IMR-90 (cell line): ENCODE results near the gene ARPC1A. TPM values are rescaled to one million over a fixed set of nuclear protein-coding genes. Genes with fewer than 3 reads are reported as not detected.

Experiments used
- ATAC-seq: fragments of 200-7000 bp; cut with Tn5 transposase; 2 replicates; pipeline ENCODE4 v1.9.1; 2020; ENCODE audit warnings: low read depth, mild to moderate bottlenecking, moderate library complexity
- BruUV-seq: library from RNA; stranded (reverse); fragments of 400-500 nt; replicated peaks from 2 replicates; lab custom pipeline; 2021; lab: Mats Ljungman, UMichigan
- CTCF ChIA-PET: fragments of 300-600 bp; formaldehyde crosslinking; extraction: SDS; loops from one replicate; lab custom pipeline; 2021; ENCODE audit warnings: antibody characterized with exemption; lab: Yijun Ruan, JAX
- POLR2A ChIA-PET: fragments of 300-600 bp; sonication (Branson Sonifier 250); formaldehyde crosslinking; loops from one replicate; lab custom pipeline; 2022; ENCODE audit warnings: antibody characterized with exemption; ENCODE audit not compliant: unreplicated experiment; lab: Charles Lee
- DNase-seq: peaks from one replicate; pipeline ENCODE4 v3.0.0; 2013
- H2AFZ ChIP-seq: replicated peaks from 2 replicates; pipeline ENCODE3; 2013; ENCODE audit warnings: low read length, mild to moderate bottlenecking; ENCODE audit not compliant: poor library complexity
- H2AK5ac ChIP-seq: 2 replicates; pipeline ENCODE4 v1.6.1; 2013; ENCODE audit warnings: low read depth, low read length, inconsistent platforms
- H2AK9ac ChIP-seq: replicated peaks from 2 replicates; pipeline ENCODE3; 2013; ENCODE audit warnings: mild to moderate bottlenecking, low read depth, low read length, moderate library complexity; ENCODE audit not compliant: poor library complexity
- H2BK120ac ChIP-seq: 2 replicates; pipeline ENCODE4 v1.6.1; 2013; ENCODE audit warnings: low read depth, low read length, inconsistent platforms
- H2BK15ac ChIP-seq: 3 replicates; pipeline ENCODE4 v1.6.1; 2013; ENCODE audit warnings: low read depth, low read length, inconsistent platforms
- H2BK20ac ChIP-seq: 2 replicates; pipeline ENCODE4 v1.6.1; 2013; ENCODE audit warnings: low read depth, mild to moderate bottlenecking, inconsistent platforms, low read length, moderate library complexity
- H2BK5ac ChIP-seq: 2 replicates; pipeline ENCODE4 v1.6.1; 2013; ENCODE audit warnings: mild to moderate bottlenecking, low read depth, low read length, inconsistent platforms; ENCODE audit not compliant: poor library complexity, severe bottlenecking
- H3K14ac ChIP-seq: replicated peaks from 2 replicates; pipeline ENCODE4 v1.6.1; 2013; ENCODE audit warnings: low read depth, low read length, inconsistent platforms
- H3K18ac ChIP-seq: 2 replicates; pipeline ENCODE4 v1.6.1; 2013; ENCODE audit warnings: low read depth, low read length, control low read depth
- H3K23ac ChIP-seq: 2 replicates; pipeline ENCODE4 v1.6.1; 2013; ENCODE audit warnings: low read depth, low read length, inconsistent platforms
- H3K27ac ChIP-seq: 2 replicates; pipeline ENCODE4 v1.5.1; 2013; ENCODE audit warnings: mild to moderate bottlenecking, control low read depth, low read length; ENCODE audit not compliant: insufficient read depth
- H3K27me3 ChIP-seq: 2 replicates; pipeline ENCODE4 v1.6.1; 2013; ENCODE audit warnings: low read length; ENCODE audit not compliant: control insufficient read depth, insufficient read depth
- H3K36me3 ChIP-seq: 2 replicates; pipeline ENCODE4 v1.6.1; 2013; ENCODE audit warnings: low read length, mixed read lengths; ENCODE audit not compliant: control insufficient read depth, insufficient read depth
- H3K4ac ChIP-seq: 2 replicates; pipeline ENCODE4 v1.6.1; 2013; ENCODE audit warnings: low read depth, low read length, inconsistent platforms
- H3K4me1 ChIP-seq: 2 replicates; pipeline ENCODE4 v1.6.1; 2013; ENCODE audit warnings: low read length, mixed read lengths; ENCODE audit not compliant: control insufficient read depth, insufficient read depth
- H3K4me2 ChIP-seq: 2 replicates; pipeline ENCODE4 v1.6.1; 2013; ENCODE audit warnings: low read depth, mild to moderate bottlenecking, control low read depth, low read length, moderate library complexity
- H3K4me3 ChIP-seq: 2 replicates; pipeline ENCODE4 v1.5.1; 2013; ENCODE audit warnings: low read depth, mild to moderate bottlenecking, control low read depth, low read length, moderate library complexity; ENCODE audit not compliant: insufficient read depth
- H3K56ac ChIP-seq: 2 replicates; pipeline ENCODE4 v1.6.1; 2013; ENCODE audit warnings: low read length, inconsistent platforms; ENCODE audit not compliant: insufficient read depth; ENCODE audit errors: extremely low read depth
- H3K79me1 ChIP-seq, 2 experiments: 2 replicates each; pipeline ENCODE4 v1.6.1; 2013; ENCODE audit warnings: low read length in 2 of 2, inconsistent platforms in 1 of 2, low read depth in 1 of 2
- H3K9ac ChIP-seq: 2 replicates; pipeline ENCODE4 v1.6.1; 2013; ENCODE audit warnings: low read depth, low read length, control low read depth
- H3K9me1 ChIP-seq: 2 replicates; pipeline ENCODE4 v1.6.1; 2013; ENCODE audit warnings: low read length, inconsistent platforms; ENCODE audit not compliant: insufficient read depth
- H3K9me3 ChIP-seq: 2 replicates; pipeline ENCODE4 v1.6.1; 2013; ENCODE audit warnings: low read length; ENCODE audit not compliant: control insufficient read depth, insufficient read depth
- H4K20me1 ChIP-seq: 2 replicates; pipeline ENCODE4 v1.6.1; 2013; ENCODE audit warnings: low read length, inconsistent platforms; ENCODE audit not compliant: insufficient read depth
- H4K5ac ChIP-seq: 2 replicates; pipeline ENCODE4 v1.6.1; 2013; ENCODE audit warnings: mild to moderate bottlenecking, low read depth, low read length, control low read depth
- H4K8ac ChIP-seq, 2 experiments: 2 replicates each; pipeline ENCODE4 v1.6.1; 2013; ENCODE audit warnings: low read depth in 2 of 2, low read length in 2 of 2, control low read depth in 1 of 2, inconsistent platforms in 1 of 2
- H4K91ac ChIP-seq: 2 replicates; pipeline ENCODE4 v1.6.1; 2013; ENCODE audit warnings: low read depth, low read length, inconsistent platforms; ENCODE audit not compliant: insufficient read depth
- BHLHE40 ChIP-seq: fragments of 150-350 bp; IDR thresholded peaks from 2 replicates; pipeline ENCODE4 v1.6.1; 2016; ENCODE audit warnings: mild to moderate bottlenecking, low read depth, low read length
- CHD1 ChIP-seq: IDR thresholded peaks from 2 replicates; pipeline ENCODE4 v1.6.1; 2012; ENCODE audit warnings: low read depth, low read length, improper control_type of control experiment
- ELK1 ChIP-seq: fragments of 150-350 bp; IDR thresholded peaks from 2 replicates; pipeline ENCODE4 v1.6.1; 2016; ENCODE audit warnings: low read depth, mild to moderate bottlenecking, low read length, moderate library complexity, borderline replicate concordance
- MAFK ChIP-seq: IDR thresholded peaks from 2 replicates; pipeline ENCODE4 v1.6.1; 2012; ENCODE audit warnings: low read depth, low read length, improper control_type of control experiment
- MAZ ChIP-seq: IDR thresholded peaks from 2 replicates; pipeline ENCODE4 v1.6.1; 2012; ENCODE audit warnings: low read depth, mild to moderate bottlenecking, low read length, improper control_type of control experiment, moderate library complexity, borderline replicate concordance
- POLR2A ChIP-seq: IDR thresholded peaks from 2 replicates; pipeline ENCODE4 v1.6.1; 2012; ENCODE audit warnings: mild to moderate bottlenecking, low read depth, low read length
- RCOR1 ChIP-seq: IDR thresholded peaks from 2 replicates; pipeline ENCODE4 v1.6.1; 2012; ENCODE audit warnings: mild to moderate bottlenecking, low read length, improper control_type of control experiment; ENCODE audit not compliant: insufficient replicate concordance
- RFX5 ChIP-seq: IDR thresholded peaks from 2 replicates; pipeline ENCODE4 v1.8.0; 2012; ENCODE audit warnings: low read depth, mild to moderate bottlenecking, low read length, moderate library complexity
- SMC3 ChIP-seq: fragments of 150-350 bp; IDR thresholded peaks from 2 replicates; pipeline ENCODE4 v1.6.1; 2016; ENCODE audit warnings: low read depth, mild to moderate bottlenecking, antibody characterized with exemption, low read length, moderate library complexity
- WGBS, 2 experiments: methylation state at CpG; one replicate each; pipeline versions ENCODE4 v1.1.5 to v1.1.7; 2013; ENCODE audit warnings: missing lambda C conversion rate in 2 of 2; ENCODE audit not compliant: insufficient read length in 1 of 2; ENCODE audit errors: extremely low coverage in 2 of 2; 5-methylcytosine and 5-hydroxymethylcytosine counted together
- dilution Hi-C: fragments of 300-500 bp; cut with HindIII; formaldehyde crosslinking; loops from one replicate; pipeline ENCODE4 v1.14.3; 2018; ENCODE audit warnings: low sequenced_read_pairs; ENCODE audit not compliant: unreplicated experiment
- in situ Hi-C: fragments of 300-500 bp; cut with MboI; formaldehyde crosslinking; loops from 3 replicates; pipeline ENCODE4 v1.14.3; 2019; ENCODE audit warnings: low sequenced_read_pairs, inconsistent platforms, mixed read lengths
- intact Hi-C: fragments of 100-400 bp; cut with micrococcal nuclease; formaldehyde crosslinking; loops from 2 replicates; pipeline ENCODE4 v1.10.0; 2022
- polyA plus RNA-seq, 3 experiments: library from polyadenylated mRNA; depleted of rRNA; stranded (reverse); fragments of >200 nt; gene quantifications; 2 replicates each; pipeline ENCODE4 v1.2.3, GENCODE V29; 2012; ENCODE audit warnings: low replicate concordance in 1 of 3
- total RNA-seq: library from RNA; depleted of rRNA; stranded (reverse); fragments of >200 nt; gene quantifications from 2 replicates; pipeline ENCODE4 v1.2.3, GENCODE V29; 2012

ARPC1A gene
- total and polyA plus RNA-seq, 2 of the 4 experiments (the other 2 are of a cell fraction) = 253 to 327 TPM

- DNase-seq (no peak), ATAC-seq (no peak)
- H3K56ac ChIP-seq = no peak overlapping the region
- no peaks in the 10 kb centered on the region for H3K27me3 ChIP-seq
- H3K36me3 ChIP-seq = peaks cover 23% of the 10 kb centered on the region
- H2BK120ac ChIP-seq = no peak overlapping the region
- no peak overlapping the region for H3K23ac ChIP-seq
- H3K14ac ChIP-seq = no peak overlapping the region
- H3K9me1 ChIP-seq = peaks cover 11% of the 10 kb centered on the region
- no peak overlapping the region for H3K4me3 ChIP-seq
- in situ Hi-C loops = no loop called here
- H3K4me2 ChIP-seq = no peak overlapping the region
- WGBS, 2 experiments = no CpG with 5 or more reads among the region's 4 CpGs
- CTCF ChIA-PET = interaction anchor here (0.6 kb wide), 1 partner anchor 164 kb away, joined by 3 read pairs; no protein-coding TSS in a partner anchor
- no peak overlapping the region for H2BK5ac ChIP-seq
- dilution Hi-C loops = no loop called here
- TF ChIP-seq BHLHE40 (no peak), ELK1 (no peak), CHD1 (no peak), MAZ (no peak), SMC3 (no peak), POLR2A (no peak), RCOR1 (no peak), MAFK (no peak), RFX5 (no peak)
- H2BK20ac ChIP-seq = no peak overlapping the region
- no peak overlapping the region for H4K8ac ChIP-seq
- no TSS peak for BruUV-seq
- POLR2A ChIA-PET = no interaction called here
- H3K18ac ChIP-seq = no peak overlapping the region
- H4K91ac ChIP-seq = no peak overlapping the region
- no peak overlapping the region for H2BK15ac ChIP-seq
- no peak overlapping the region for H3K9ac ChIP-seq
- no peak overlapping the region for H4K5ac ChIP-seq
- no peak overlapping the region for H3K27ac ChIP-seq
- H2AK9ac ChIP-seq = no peak overlapping the region
- no peak overlapping the region for H2AK5ac ChIP-seq
- H2AFZ ChIP-seq = no peak overlapping the region
- H4K20me1 ChIP-seq = peaks cover 54% of the 10 kb centered on the region
- no peak overlapping the region for H3K4ac ChIP-seq
- H3K4me1 ChIP-seq = peaks cover 12% of the 10 kb centered on the region
- no peaks in the 10 kb centered on the region for H3K9me3 ChIP-seq
- peaks cover 21 to 68% of the 10 kb centered on the region in 2 experiments for H3K79me1 ChIP-seq
- intact Hi-C loops = no loop called here
Measured at GRCh38 chr7:99384523-99384922, 58.8 kb downstream of the ARPC1A start.
